Neuronal stem cell (in vitro differentiated cells): Measurements from ENCODE around the gene PBRM1.

Source experiments
- DNase-seq: peaks from one replicate; pipeline ENCODE4 v3.0.0-alpha.2; 2013; ENCODE audit warnings: low spot score
- H2AFZ ChIP-seq: one replicate; pipeline ENCODE4 v1.6.1; 2013; ENCODE audit warnings: mild to moderate bottlenecking, low read length, inconsistent platforms
- H2AK5ac ChIP-seq: 2 replicates; pipeline ENCODE4 v1.6.1; 2013; ENCODE audit warnings: low read depth, mild to moderate bottlenecking, inconsistent platforms, low read length, moderate library complexity, mixed read lengths
- H2BK120ac ChIP-seq: 2 replicates; pipeline ENCODE4 v1.6.1; 2013; ENCODE audit warnings: low read depth, mild to moderate bottlenecking, inconsistent platforms, low read length, moderate library complexity, mixed read lengths
- H2BK12ac ChIP-seq: one replicate; pipeline ENCODE4 v1.6.1; 2013; ENCODE audit warnings: low read length, inconsistent platforms
- H2BK15ac ChIP-seq: 2 replicates; pipeline ENCODE4 v1.6.1; 2013; ENCODE audit warnings: mild to moderate bottlenecking, low read length, inconsistent platforms, mixed read lengths
- H2BK5ac ChIP-seq: one replicate; pipeline ENCODE4 v1.6.1; 2013; ENCODE audit warnings: inconsistent platforms, mild to moderate bottlenecking, low read length, moderate library complexity
- H3K14ac ChIP-seq: one replicate; pipeline ENCODE4 v1.6.1; 2013; ENCODE audit warnings: low read length, inconsistent platforms
- H3K18ac ChIP-seq: 2 replicates; pipeline ENCODE4 v1.6.1; 2013; ENCODE audit warnings: low read length, inconsistent platforms
- H3K23ac ChIP-seq: 2 replicates; pipeline ENCODE4 v1.6.1; 2013; ENCODE audit warnings: low read depth, mild to moderate bottlenecking, mixed read lengths, low read length, inconsistent platforms; ENCODE audit not compliant: poor library complexity
- H3K27ac ChIP-seq: replicated peaks from 3 replicates; pipeline ENCODE4 v1.5.1; 2013; ENCODE audit warnings: low read length, inconsistent platforms
- H3K27me3 ChIP-seq, 3 experiments: 2 replicates each; pipeline ENCODE4 v1.6.1; 2013; ENCODE audit warnings: low read length in 3 of 3, mild to moderate bottlenecking in 2 of 3, inconsistent platforms in 1 of 3, low read depth in 1 of 3, mixed read lengths in 1 of 3, moderate library complexity in 1 of 3; ENCODE audit not compliant: control insufficient read depth in 3 of 3, insufficient read depth in 3 of 3
- H3K36me3 ChIP-seq, 2 donors: replicated peaks in 1 of 2; 2 replicates each; pipeline ENCODE4 v1.6.1; 2013; ENCODE audit warnings: low read length in 2 of 2; ENCODE audit not compliant: control insufficient read depth in 2 of 2, insufficient read depth in 2 of 2
- H3K4ac ChIP-seq: 2 replicates; pipeline ENCODE4 v1.6.1; 2013; ENCODE audit warnings: inconsistent platforms, mild to moderate bottlenecking, low read length, moderate library complexity
- H3K4me1 ChIP-seq, 2 donors: 1 replicate in 1 of 2; 2 replicates in 1 of 2; pipeline ENCODE4 v1.6.1; 2013; ENCODE audit warnings: low read length in 2 of 2, low read depth in 1 of 2; ENCODE audit not compliant: control insufficient read depth in 2 of 2, insufficient read depth in 1 of 2
- H3K4me2 ChIP-seq: one replicate; pipeline ENCODE4 v1.6.1; 2013; ENCODE audit warnings: mild to moderate bottlenecking, low read length, inconsistent platforms; ENCODE audit not compliant: insufficient read depth, poor library complexity, severe bottlenecking
- H3K4me3 ChIP-seq, 2 donors: 2 replicates each; pipeline ENCODE4 v1.5.1; 2013; ENCODE audit warnings: low read length in 2 of 2, mild to moderate bottlenecking in 2 of 2, inconsistent platforms in 1 of 2, moderate library complexity in 1 of 2
- H3K79me1 ChIP-seq: one replicate; pipeline ENCODE4 v1.6.1; 2013; ENCODE audit warnings: low read depth, mild to moderate bottlenecking, inconsistent platforms, low read length, moderate library complexity
- H3K9ac ChIP-seq: one replicate; pipeline ENCODE4 v1.6.1; 2013; ENCODE audit warnings: mild to moderate bottlenecking, low read depth, low read length, inconsistent platforms; ENCODE audit not compliant: poor library complexity
- H3K9me3 ChIP-seq, 2 donors: replicated peaks in 1 of 2; 2 replicates each; pipeline versions ENCODE3 to v1.6.1; 2013; ENCODE audit warnings: low read length in 2 of 2, mild to moderate bottlenecking in 2 of 2, inconsistent platforms in 1 of 2, low read depth in 1 of 2, mixed read lengths in 1 of 2, moderate library complexity in 1 of 2; ENCODE audit not compliant: control insufficient read depth in 2 of 2, insufficient read depth in 1 of 2
- H4K8ac ChIP-seq: one replicate; pipeline ENCODE4 v1.6.1; 2013; ENCODE audit warnings: low read depth, mild to moderate bottlenecking, inconsistent platforms, low read length, moderate library complexity
- H4K91ac ChIP-seq: one replicate; pipeline ENCODE4 v1.6.1; 2013; ENCODE audit warnings: low read length, low read depth, mild to moderate bottlenecking, inconsistent platforms; ENCODE audit not compliant: poor library complexity
- WGBS, 2 donors: extraction: QIAGEN DNeasy Blood & Tissue Kit; methylation state at CpG; one replicate each; pipeline ENCODE4 v1.1.7; 2013; ENCODE audit warnings: missing lambda C conversion rate in 2 of 2, mixed read lengths in 1 of 2; ENCODE audit not compliant: insufficient read length in 2 of 2, insufficient replicate concordance in 1 of 2; ENCODE audit errors: extremely low coverage in 2 of 2; 5-methylcytosine and 5-hydroxymethylcytosine counted together

Gene PBRM1

GRCh38 chr3:52557011-52557960 is 128.4 kb downstream of the PBRM1 start:
- no CpG with 5 or more reads among the region's 9 CpGs for WGBS, 2 donors
- no peak for DNase-seq
- H3K18ac ChIP-seq = no peak overlapping the region
- no peak overlapping the region for H4K8ac ChIP-seq
- no peak overlapping the region for H3K4me3 ChIP-seq
- H3K14ac ChIP-seq = no peak overlapping the region
- H3K4me1 ChIP-seq = no peaks in the 10 kb centered on the region
- no peak overlapping the region for H2BK15ac ChIP-seq
- H3K27me3 ChIP-seq = no peaks in the 10 kb centered on the region
- H2BK12ac ChIP-seq = no peak overlapping the region
- H3K23ac ChIP-seq = no peak overlapping the region
- H2AK5ac ChIP-seq = no peak overlapping the region
- H3K9ac ChIP-seq = no peak overlapping the region
- H3K27ac ChIP-seq = no peak overlapping the region
- H3K4ac ChIP-seq = no peak overlapping the region
- H3K79me1 ChIP-seq = no peaks in the 10 kb centered on the region
- no peak overlapping the region for H2BK120ac ChIP-seq
- H3K36me3 ChIP-seq = peaks cover 20 to 94% of the 10 kb centered on the region in 2 donors
- H3K9me3 ChIP-seq = no peaks in the 10 kb centered on the region
- H2BK5ac ChIP-seq = no peak overlapping the region
- no peak overlapping the region for H3K4me2 ChIP-seq
- no peak overlapping the region for H4K91ac ChIP-seq
- no peak overlapping the region for H2AFZ ChIP-seq

- no CpG with 5 or more reads among the region's 1 CpG for WGBS, 2 donors
- no peaks in the 10 kb centered on the region for H3K27me3 ChIP-seq
- H4K91ac ChIP-seq = no peak overlapping the region
- no peak overlapping the region for H3K4me2 ChIP-seq
- no peak overlapping the region for H2BK5ac ChIP-seq
- H3K4ac ChIP-seq = no peak overlapping the region
- no peaks in the 10 kb centered on the region for H3K79me1 ChIP-seq
- no peak overlapping the region for H3K4me3 ChIP-seq
- H2BK12ac ChIP-seq = no peak overlapping the region
- no peak overlapping the region for H4K8ac ChIP-seq
- no peak overlapping the region for H3K9ac ChIP-seq
- H2BK120ac ChIP-seq = no peak overlapping the region
- H2AFZ ChIP-seq = no peak overlapping the region
- no peak overlapping the region for H3K18ac ChIP-seq
- no peak overlapping the region for H3K23ac ChIP-seq
- no peak overlapping the region for H3K27ac ChIP-seq
- H3K9me3 ChIP-seq = no peaks in the 10 kb centered on the region
- no peak overlapping the region for H3K14ac ChIP-seq
- H2BK15ac ChIP-seq = no peak overlapping the region
- H3K36me3 ChIP-seq = peaks cover 21 to 95% of the 10 kb centered on the region in 2 donors
- no peak for DNase-seq
- no peak overlapping the region for H2AK5ac ChIP-seq
- H3K4me1 ChIP-seq = no peaks in the 10 kb centered on the region
Measured at GRCh38 chr3:52555056-52555455, 130.7 kb downstream of the PBRM1 start.

- no peak overlapping the region for H3K9ac ChIP-seq
- H2AK5ac ChIP-seq = no peak overlapping the region
- no peak overlapping the region for H3K4ac ChIP-seq
- DNase-seq = no peak
- no peak overlapping the region for H4K8ac ChIP-seq
- no peak overlapping the region for H2BK15ac ChIP-seq
- no peak overlapping the region for H4K91ac ChIP-seq
- no peak overlapping the region for H3K18ac ChIP-seq
- no peak overlapping the region for H2BK5ac ChIP-seq
- H3K27me3 ChIP-seq = no peaks in the 10 kb centered on the region
- no peaks in the 10 kb centered on the region for H3K79me1 ChIP-seq
- no peak overlapping the region for H3K14ac ChIP-seq
- H2BK12ac ChIP-seq = no peak overlapping the region
- no peak overlapping the region for H2AFZ ChIP-seq
- WGBS, 2 donors = no CpG with 5 or more reads among the region's 5 CpGs
- no peak overlapping the region for H3K27ac ChIP-seq
- no peaks in the 10 kb centered on the region for H3K9me3 ChIP-seq
- H3K4me2 ChIP-seq = no peak overlapping the region
- no peak overlapping the region for H3K4me3 ChIP-seq
- no peaks in the 10 kb centered on the region for H3K4me1 ChIP-seq
- H3K23ac ChIP-seq = no peak overlapping the region
- H2BK120ac ChIP-seq = no peak overlapping the region
- H3K36me3 ChIP-seq = peaks cover 18 to 95% of the 10 kb centered on the region in 2 donors
Measured at GRCh38 chr3:52554026-52554755, 131.5 kb downstream of the PBRM1 start.

GRCh38 chr3:52552089-52552488 is 133.6 kb downstream of the PBRM1 start:
- Histone ChIP-seq H3K4me1 (no peaks in the 10 kb centered on the region), H3K36me3 (peaks cover 23 to 95% of the 10 kb centered on the region in 2 donors), H3K23ac (no peak overlapping the region), H3K27me3 (no peaks in the 10 kb centered on the region), H3K9ac (no peak overlapping the region), H2AFZ (no peak overlapping the region), H3K4me2 (no peak overlapping the region), H3K18ac (no peak overlapping the region), H2BK15ac (no peak overlapping the region), H2BK5ac (no peak overlapping the region), H2BK120ac (no peak overlapping the region), H3K4me3 (no peak overlapping the region), H4K91ac (no peak overlapping the region), H2AK5ac (no peak overlapping the region), H3K14ac (no peak overlapping the region), H3K27ac (no peak overlapping the region), H3K79me1 (no peaks in the 10 kb centered on the region), H3K9me3 (no peaks in the 10 kb centered on the region), H2BK12ac (no peak overlapping the region), H3K4ac (no peak overlapping the region), H4K8ac (no peak overlapping the region)
- DNase-seq = no peak
- WGBS, 2 donors = no CpG with 5 or more reads among the region's 3 CpGs
